Loucy (cell line): Measurements from ENCODE around the gene HSD3B2.

Source experiments
- CTCF ChIP-seq: fragments of 200-600 bp; sonication (generic); conservative IDR thresholded peaks from 2 replicates; pipeline ENCODE4 v1.5.1; 2014; ENCODE audit warnings: mild to moderate bottlenecking, antibody characterized with exemption, low read length
- EZH2phosphoT487 ChIP-seq: fragments of 200-600 bp; IDR thresholded peaks from 2 replicates; pipeline ENCODE4 v1.6.1; 2018; ENCODE audit warnings: antibody characterized with exemption, mild to moderate bottlenecking, moderate library complexity, borderline replicate concordance

- TF ChIP-seq CTCF: no peak
- TF ChIP-seq EZH2phosphoT487: no peak
Measured at GRCh38 chr1:119452091-119452490, 37.1 kb downstream of the HSD3B2 start.
